Measurements from ENCODE around the gene ST8SIA4. TPM values are rescaled to one million over a fixed set of nuclear protein-coding genes. Genes with fewer than 3 reads are reported as not detected.

The ST8SIA4 gene
- total and polyA plus RNA-seq, 2 donors (not counting 3 experiments of a cell fraction or from before 2014, with no cell fraction given), result 4.5 to 25.0 TPM

GRCh38 chr5:100840789-100841188 is 62.3 kb downstream of the ST8SIA4 start:
- no TSS peak for BruUV-seq (replicated peaks)
- Histone ChIP-seq H3K9me1 (replicated peaks; ENCODE audit: control insufficient read depth, extremely low read depth, insufficient read depth, low read length) (no peaks in the 10 kb centered on the region), H3K9ac (replicated peaks; ENCODE audit: extremely low read depth, insufficient read depth, low read length) (peak overlapping the region; percentile 26), H3K4me2 (ENCODE audit: insufficient read depth, low read length) (peak overlapping the region; percentile 47), H3K27ac (ENCODE audit: insufficient read depth, low read depth, low read length) (peak overlapping the region; percentile 89), H2AFZ (ENCODE audit: low read depth, low read length) (no peak overlapping the region), H3K4me1 (ENCODE audit: control insufficient read depth, extremely low read depth, insufficient read depth, low read length) (peaks cover 49% of the 10 kb centered on the region), H3K79me2 (ENCODE audit: control insufficient read depth, insufficient read depth, low read length) (no peaks in the 10 kb centered on the region), H4K20me1 (replicated peaks; ENCODE audit: control insufficient read depth, extremely low read depth, insufficient read depth, low read length) (no peaks in the 10 kb centered on the region), H3K27me3 (ENCODE audit: control insufficient read depth in 2 of 2, insufficient read depth in 2 of 2, low read length in 2 of 2) (no peaks in the 10 kb centered on the region), H3K36me3 (ENCODE audit: control insufficient read depth in 2 of 2, extremely low read depth in 1 of 2, insufficient read depth in 2 of 2, low read length in 2 of 2) (no peaks in the 10 kb centered on the region), H3K9me3 (replicated peaks; ENCODE audit: control insufficient read depth, insufficient read depth, low read length) (no peaks in the 10 kb centered on the region), H3K4me3 (replicated peaks in 1 of 3; ENCODE audit: insufficient read depth in 1 of 3, low read depth in 1 of 3, low read length in 3 of 3) (no peak overlapping the region)
- FAIRE-seq (no peak), DNase-seq (ENCODE audit: low read depth, low spot score) (peak; percentile 40)
- dilution Hi-C loops (cut with MboI; ENCODE audit: extremely low pct_ligation_motif_present, low sequenced_read_pairs) (no loop called here), intact Hi-C loops (cut with micrococcal nuclease) (loop anchor here (1.0 to 5.0 kb wide), 5 partner anchors 37 to 264 kb away; no protein-coding TSS in a partner anchor)
- POLR2A ChIA-PET, result interaction anchor here (2.4 kb wide), 1 partner anchor 62 kb away, joined by 12 read pairs; the partner anchor contains the start of gene ST8SIA4
- no peak for TF ChIP-seq POLR2A (IDR thresholded peaks at IDR 0.05; ENCODE audit: low read depth, low read length)
- TF ChIP-seq FOS (IDR thresholded peaks at IDR 0.05; ENCODE audit: borderline replicate concordance, insufficient read depth, low read length), result no peak
- TF ChIP-seq EZH2 (IDR thresholded peaks at IDR 0.05; ENCODE audit: borderline replicate concordance, low read depth, low read length, severe bottlenecking), result no peak
- no peak for TF ChIP-seq MYC (IDR thresholded peaks at IDR 0.05; ENCODE audit: low read depth, low read length)
- no peak for TF ChIP-seq JUN (IDR thresholded peaks at IDR 0.05; ENCODE audit: borderline replicate concordance, insufficient read depth, insufficient read length, low read depth)
- no peak for TF ChIP-seq GATA2 (IDR thresholded peaks at IDR 0.05; ENCODE audit: insufficient read depth, insufficient read length, low read depth, low read length)
- TF ChIP-seq MAX (IDR thresholded peaks at IDR 0.05; ENCODE audit: insufficient read depth, insufficient read length), result no peak
- TF ChIP-seq POLR2AphosphoS5 (IDR thresholded peaks at IDR 0.05; ENCODE audit: insufficient read depth, low read depth, low read length), result no peak
- no peak for TF ChIP-seq CTCF (IDR thresholded peaks at IDR 0.05; ENCODE audit: extremely low read depth in 1 of 2, insufficient read depth in 1 of 2, low read depth in 1 of 2, low read length in 2 of 2)
- CTCF ChIA-PET, result interaction anchor here (0.9 to 2.5 kb wide), 5 partner anchors 59 to 1736 kb away, joined by 3 to 20 read pairs (median 7); partner anchors contain the start of gene ST8SIA4

Measured in endothelial cell of umbilical vein (primary cell).